Fibroblast of lung (primary cell): Measurements from ENCODE around the gene RPS25. TPM values are rescaled to one million over a fixed set of nuclear protein-coding genes. Genes with fewer than 3 reads are reported as not detected.

Source experiments
- DNase-seq, 2 donors: peaks; one replicate each; pipeline versions ENCODE4 v3.0.0 to v3.0.0-alpha.2; 2010; ENCODE audit warnings: low read depth in 2 of 2
- H2AFZ ChIP-seq: 2 replicates; pipeline ENCODE4 v1.5.1; 2012; ENCODE audit warnings: low read length, control low read depth, inconsistent platforms
- H3K27ac ChIP-seq: 2 replicates; pipeline ENCODE4 v1.5.1; 2011; ENCODE audit warnings: low read length, control low read depth; ENCODE audit not compliant: insufficient read depth
- H3K27me3 ChIP-seq: 2 replicates; pipeline ENCODE4 v1.5.1; 2011; ENCODE audit warnings: mild to moderate bottlenecking, low read length; ENCODE audit not compliant: control insufficient read depth, insufficient read depth
- H3K36me3 ChIP-seq: 2 replicates; pipeline ENCODE4 v1.5.1; 2011; ENCODE audit warnings: low read length; ENCODE audit not compliant: control insufficient read depth, insufficient read depth
- H3K4me1 ChIP-seq: 2 replicates; pipeline ENCODE4 v1.5.1; 2011; ENCODE audit warnings: low read length; ENCODE audit not compliant: control insufficient read depth, insufficient read depth; ENCODE audit errors: extremely low read depth
- H3K4me2 ChIP-seq: 2 replicates; pipeline ENCODE4 v1.5.1; 2011; ENCODE audit warnings: low read length, control low read depth; ENCODE audit not compliant: insufficient read depth; ENCODE audit errors: extremely low read depth
- H3K4me3 ChIP-seq, 4 experiments: fragments of 200-600 bp in 1 of 4; sonication (generic) in 1 of 4; replicated peaks in 1 of 4; 2 replicates each; pipeline ENCODE4 v1.5.1; 2011 to 2016; ENCODE audit warnings: low read length in 4 of 4, low read depth in 3 of 4, mild to moderate bottlenecking in 3 of 4, control low read depth in 2 of 4, inconsistent platforms in 1 of 4, mixed read lengths in 1 of 4; ENCODE audit not compliant: insufficient read depth in 1 of 4; ENCODE audit errors: control extremely low read depth in 1 of 4
- H3K79me2 ChIP-seq: 2 replicates; pipeline ENCODE4 v1.5.1; 2012; ENCODE audit warnings: mild to moderate bottlenecking, low read length, inconsistent platforms; ENCODE audit not compliant: control insufficient read depth, insufficient read depth
- H3K9ac ChIP-seq: 2 replicates; pipeline ENCODE4 v1.5.1; 2011; ENCODE audit warnings: mild to moderate bottlenecking, low read length, control low read depth; ENCODE audit not compliant: insufficient read depth
- H3K9me3 ChIP-seq: 2 replicates; pipeline ENCODE4 v1.5.1; 2012; ENCODE audit warnings: low read depth, low read length; ENCODE audit not compliant: control insufficient read depth, insufficient read depth
- H4K20me1 ChIP-seq: 2 replicates; pipeline ENCODE4 v1.5.1; 2011; ENCODE audit warnings: low read length; ENCODE audit not compliant: control insufficient read depth, insufficient read depth; ENCODE audit errors: extremely low read depth
- EZH2 ChIP-seq: IDR thresholded peaks from 2 replicates; pipeline ENCODE4 v1.5.1; 2012; ENCODE audit warnings: low read length, control low read depth, mild to moderate bottlenecking; ENCODE audit errors: missing control alignments
- polyA plus RNA-seq, 2 donors: library from polyadenylated mRNA; depleted of rRNA in 1 of 2; stranded (reverse) in 1 of 2; unstranded in 1 of 2; fragments of >200 nt; gene quantifications; 2 replicates each; pipeline ENCODE4 v1.2.1, GENCODE V29; 2011 to 2012; ENCODE audit warnings: missing spikeins in 1 of 2
- total RNA-seq: library from RNA; depleted of rRNA; stranded (reverse); fragments of >200 nt; gene quantifications from 2 replicates; pipeline ENCODE4 v1.2.1, GENCODE V29; 2014
- TF ChIP-seq, protein P1 (sequence below), 2 donors: IDR thresholded peaks in 1 of 2; conservative IDR thresholded peaks in 1 of 2; 1 replicate in 1 of 2; 2 replicates in 1 of 2; pipeline ENCODE4 v1.5.1; 2011 to 2012; ENCODE audit warnings: low read length in 2 of 2, control low read depth in 1 of 2, inconsistent platforms in 1 of 2, low read depth in 1 of 2, mild to moderate bottlenecking in 1 of 2

Gene RPS25
- total and polyA plus RNA-seq, 2 donors (not counting 1 experiment from before 2014, with no cell fraction given) = 525 to 2,775 TPM

DNA sequence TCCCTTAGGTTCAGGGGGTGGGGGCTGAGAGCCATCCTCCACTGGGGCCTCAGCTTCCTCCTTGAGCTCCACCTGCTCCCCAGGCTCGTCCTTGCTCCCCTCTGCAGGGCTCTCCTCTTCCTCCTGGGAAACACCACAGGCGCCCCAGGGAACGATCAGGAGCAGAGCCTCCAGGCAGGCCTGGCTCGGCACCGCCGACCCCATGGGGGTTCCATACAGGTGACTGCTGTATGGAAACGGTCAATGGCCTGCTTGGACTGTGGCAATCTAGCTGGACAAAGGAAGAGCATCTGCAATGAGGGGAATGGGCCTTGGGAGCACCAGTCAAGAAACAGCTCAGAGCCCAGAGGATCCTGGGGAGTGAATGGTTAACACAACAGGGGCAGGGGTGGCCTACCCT is 30.9 kb upstream of the RPS25 start:
- no peaks in the 10 kb centered on the region for H3K79me2 ChIP-seq
- no peak overlapping the region for H2AFZ ChIP-seq
- H3K27me3 ChIP-seq = no peaks in the 10 kb centered on the region
- no peak overlapping the region for H3K9ac ChIP-seq
- no peak for DNase-seq
- no peaks in the 10 kb centered on the region for H3K4me1 ChIP-seq
- no peak overlapping the region for H3K4me3 ChIP-seq
- H3K9me3 ChIP-seq = no peaks in the 10 kb centered on the region
- no peak overlapping the region for H3K27ac ChIP-seq
- H3K4me2 ChIP-seq = no peak overlapping the region
- TF ChIP-seq, protein P1, sequence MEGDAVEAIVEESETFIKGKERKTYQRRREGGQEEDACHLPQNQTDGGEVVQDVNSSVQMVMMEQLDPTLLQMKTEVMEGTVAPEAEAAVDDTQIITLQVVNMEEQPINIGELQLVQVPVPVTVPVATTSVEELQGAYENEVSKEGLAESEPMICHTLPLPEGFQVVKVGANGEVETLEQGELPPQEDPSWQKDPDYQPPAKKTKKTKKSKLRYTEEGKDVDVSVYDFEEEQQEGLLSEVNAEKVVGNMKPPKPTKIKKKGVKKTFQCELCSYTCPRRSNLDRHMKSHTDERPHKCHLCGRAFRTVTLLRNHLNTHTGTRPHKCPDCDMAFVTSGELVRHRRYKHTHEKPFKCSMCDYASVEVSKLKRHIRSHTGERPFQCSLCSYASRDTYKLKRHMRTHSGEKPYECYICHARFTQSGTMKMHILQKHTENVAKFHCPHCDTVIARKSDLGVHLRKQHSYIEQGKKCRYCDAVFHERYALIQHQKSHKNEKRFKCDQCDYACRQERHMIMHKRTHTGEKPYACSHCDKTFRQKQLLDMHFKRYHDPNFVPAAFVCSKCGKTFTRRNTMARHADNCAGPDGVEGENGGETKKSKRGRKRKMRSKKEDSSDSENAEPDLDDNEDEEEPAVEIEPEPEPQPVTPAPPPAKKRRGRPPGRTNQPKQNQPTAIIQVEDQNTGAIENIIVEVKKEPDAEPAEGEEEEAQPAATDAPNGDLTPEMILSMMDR (conservative IDR thresholded peaks at IDR 0.05 in 1 of 2, IDR thresholded peaks at IDR 0.05 in 1 of 2; ENCODE audit: low read depth in 1 of 2, low read length in 2 of 2) = no peak
- no peak for TF ChIP-seq EZH2
- H4K20me1 ChIP-seq = no peaks in the 10 kb centered on the region
- H3K36me3 ChIP-seq = peaks cover 39% of the 10 kb centered on the region

DNA sequence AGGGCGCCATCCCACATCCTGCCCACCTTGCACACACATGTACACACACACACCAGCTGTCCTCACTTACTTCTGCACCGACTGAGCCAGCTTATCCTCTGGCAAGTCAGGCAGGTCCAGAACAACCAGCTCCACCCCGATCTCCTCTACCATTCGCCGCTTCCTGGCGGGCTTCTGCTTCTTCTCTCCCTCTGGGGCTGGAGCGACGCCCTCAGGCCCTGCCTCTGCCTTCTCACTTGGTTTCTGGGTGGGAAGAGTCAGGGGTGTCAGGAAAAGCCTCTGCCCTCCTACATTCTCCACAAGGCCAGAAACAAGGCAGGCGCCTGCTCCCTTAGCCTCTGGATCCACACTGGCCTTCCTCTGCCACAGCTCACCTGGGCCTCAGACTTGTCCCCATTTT is 30.5 kb upstream of the RPS25 start:
- TF ChIP-seq, protein P1 (conservative IDR thresholded peaks at IDR 0.05 in 1 of 2, IDR thresholded peaks at IDR 0.05 in 1 of 2; ENCODE audit: low read depth in 1 of 2, low read length in 2 of 2) = no peak
- no peak for TF ChIP-seq EZH2
- DNase-seq = no peak

GRCh38 chr11:119047205-119047604 is 29.1 kb upstream of the RPS25 start:
- Histone ChIP-seq H3K4me2 (no peak overlapping the region), H3K4me1 (no peaks in the 10 kb centered on the region), H3K36me3 (peaks cover 32% of the 10 kb centered on the region), H3K4me3 (no peak overlapping the region), H3K27me3 (no peaks in the 10 kb centered on the region), H3K9me3 (no peaks in the 10 kb centered on the region), H3K79me2 (no peaks in the 10 kb centered on the region), H3K9ac (no peak overlapping the region), H4K20me1 (no peaks in the 10 kb centered on the region), H3K27ac (no peak overlapping the region), H2AFZ (no peak overlapping the region)
- no peak for TF ChIP-seq EZH2
- TF ChIP-seq, protein P1 (conservative IDR thresholded peaks at IDR 0.05 in 1 of 2, IDR thresholded peaks at IDR 0.05 in 1 of 2; ENCODE audit: low read depth in 1 of 2, low read length in 2 of 2) = no peak
- no peak for DNase-seq

More for the DNA sequence above, 30.5 kb upstream of the RPS25 start:
- no peak overlapping the region for H3K27ac ChIP-seq
- no peak overlapping the region for H3K9ac ChIP-seq
- no peak overlapping the region for H2AFZ ChIP-seq
- no peaks in the 10 kb centered on the region for H4K20me1 ChIP-seq
- H3K27me3 ChIP-seq = no peaks in the 10 kb centered on the region
- no peaks in the 10 kb centered on the region for H3K79me2 ChIP-seq
- peaks cover 37% of the 10 kb centered on the region for H3K36me3 ChIP-seq
- no peak overlapping the region for H3K4me2 ChIP-seq
- no peak overlapping the region for H3K4me3 ChIP-seq
- no peaks in the 10 kb centered on the region for H3K9me3 ChIP-seq
- no peaks in the 10 kb centered on the region for H3K4me1 ChIP-seq
